ENCODE measurements around the gene NRCAM.

DNA sequence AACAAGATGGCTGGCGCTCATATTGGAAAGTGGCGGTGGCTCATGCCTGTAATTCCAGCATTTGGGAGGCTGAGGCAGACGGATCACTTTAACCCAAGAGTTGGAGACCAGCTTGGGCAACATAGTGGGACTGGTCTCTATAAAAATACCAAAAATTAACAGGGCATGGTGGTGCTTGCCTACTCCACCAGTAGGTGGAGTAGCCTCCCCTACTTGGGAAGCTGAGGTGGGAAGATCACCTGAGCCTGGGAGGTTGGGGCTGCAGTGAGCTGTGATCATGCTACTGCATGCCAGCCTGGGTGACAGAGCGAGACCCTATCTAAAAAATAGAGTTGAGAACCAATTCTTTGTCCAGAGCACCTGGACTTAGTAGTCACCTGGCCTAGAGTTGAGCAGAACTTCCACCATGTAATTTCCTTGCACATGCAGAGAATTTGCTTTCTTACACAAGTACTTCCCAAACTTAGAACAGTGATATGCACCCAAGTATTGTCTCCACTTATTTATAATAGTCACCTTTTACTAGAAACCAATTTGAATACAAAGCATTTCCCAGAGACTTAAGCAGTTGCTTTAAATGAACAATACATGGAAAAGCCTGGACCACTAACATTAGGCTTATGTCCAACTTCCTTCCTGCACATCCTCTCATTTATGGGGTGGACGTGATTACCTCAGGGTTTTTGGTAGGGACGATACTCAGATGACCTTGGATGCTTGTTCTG, 342.0 kb downstream of the NRCAM start:
- TF ChIP-seq, protein P1, sequence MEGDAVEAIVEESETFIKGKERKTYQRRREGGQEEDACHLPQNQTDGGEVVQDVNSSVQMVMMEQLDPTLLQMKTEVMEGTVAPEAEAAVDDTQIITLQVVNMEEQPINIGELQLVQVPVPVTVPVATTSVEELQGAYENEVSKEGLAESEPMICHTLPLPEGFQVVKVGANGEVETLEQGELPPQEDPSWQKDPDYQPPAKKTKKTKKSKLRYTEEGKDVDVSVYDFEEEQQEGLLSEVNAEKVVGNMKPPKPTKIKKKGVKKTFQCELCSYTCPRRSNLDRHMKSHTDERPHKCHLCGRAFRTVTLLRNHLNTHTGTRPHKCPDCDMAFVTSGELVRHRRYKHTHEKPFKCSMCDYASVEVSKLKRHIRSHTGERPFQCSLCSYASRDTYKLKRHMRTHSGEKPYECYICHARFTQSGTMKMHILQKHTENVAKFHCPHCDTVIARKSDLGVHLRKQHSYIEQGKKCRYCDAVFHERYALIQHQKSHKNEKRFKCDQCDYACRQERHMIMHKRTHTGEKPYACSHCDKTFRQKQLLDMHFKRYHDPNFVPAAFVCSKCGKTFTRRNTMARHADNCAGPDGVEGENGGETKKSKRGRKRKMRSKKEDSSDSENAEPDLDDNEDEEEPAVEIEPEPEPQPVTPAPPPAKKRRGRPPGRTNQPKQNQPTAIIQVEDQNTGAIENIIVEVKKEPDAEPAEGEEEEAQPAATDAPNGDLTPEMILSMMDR (IDR thresholded peaks at IDR 0.05; ENCODE audit: low read length): peak; percentile 86
- no peak for TF ChIP-seq EZH2 (optimal IDR thresholded peaks at IDR 0.05; ENCODE audit: low read depth, low read length)

Measured in MM.1S (cell line).